NCI-H526 (cell line): ENCODE results near the gene EPS8.
A peak's percentile ranks its signal among the peaks of the same experiment; 100 is the strongest.

ENCODE experiments used
- DNase-seq, 2 experiments: peaks; one replicate each; lab custom pipeline; 2025; lab: John Stamatoyannopoulos, UW

EPS8 gene

GRCh38 chr12:15601210-15601800 is 187.9 kb downstream of the EPS8 start:
- no peak for DNase-seq

DNA sequence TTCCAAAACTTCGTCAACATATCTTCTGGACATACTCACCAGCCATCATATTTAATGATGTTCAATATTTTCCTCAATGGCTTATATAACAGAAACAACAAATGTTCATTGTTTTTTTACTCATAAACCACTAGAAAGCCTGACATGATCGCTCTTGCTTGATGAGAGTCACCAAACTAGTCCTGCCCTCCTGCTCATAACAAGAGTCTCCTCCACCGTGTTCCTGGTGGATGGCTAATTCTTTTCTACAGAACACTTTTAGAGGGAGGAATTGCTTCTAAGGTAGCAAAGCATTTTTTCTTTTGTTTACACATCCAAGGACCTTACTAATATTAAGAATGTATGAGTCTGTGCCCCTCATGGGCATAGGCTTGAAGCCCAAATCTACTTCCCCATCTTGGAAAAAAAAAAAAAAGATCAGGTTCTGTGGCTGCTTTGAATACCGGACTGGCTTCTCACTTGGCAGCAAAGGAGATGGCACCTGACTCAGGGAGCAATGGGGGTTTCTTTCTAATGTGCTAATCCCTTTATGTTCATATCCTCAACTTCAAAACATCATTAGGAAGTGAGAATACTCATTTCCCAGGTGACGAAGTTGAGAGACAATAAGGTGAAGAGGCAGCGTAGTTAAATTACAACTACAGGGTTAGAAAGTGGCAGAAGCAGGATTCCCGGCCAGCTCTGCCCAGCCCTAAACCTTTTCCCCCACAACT is 188.8 kb downstream of the EPS8 start:
- DNase-seq: peak in 1 of 2 experiments; percentile 5

DNA sequence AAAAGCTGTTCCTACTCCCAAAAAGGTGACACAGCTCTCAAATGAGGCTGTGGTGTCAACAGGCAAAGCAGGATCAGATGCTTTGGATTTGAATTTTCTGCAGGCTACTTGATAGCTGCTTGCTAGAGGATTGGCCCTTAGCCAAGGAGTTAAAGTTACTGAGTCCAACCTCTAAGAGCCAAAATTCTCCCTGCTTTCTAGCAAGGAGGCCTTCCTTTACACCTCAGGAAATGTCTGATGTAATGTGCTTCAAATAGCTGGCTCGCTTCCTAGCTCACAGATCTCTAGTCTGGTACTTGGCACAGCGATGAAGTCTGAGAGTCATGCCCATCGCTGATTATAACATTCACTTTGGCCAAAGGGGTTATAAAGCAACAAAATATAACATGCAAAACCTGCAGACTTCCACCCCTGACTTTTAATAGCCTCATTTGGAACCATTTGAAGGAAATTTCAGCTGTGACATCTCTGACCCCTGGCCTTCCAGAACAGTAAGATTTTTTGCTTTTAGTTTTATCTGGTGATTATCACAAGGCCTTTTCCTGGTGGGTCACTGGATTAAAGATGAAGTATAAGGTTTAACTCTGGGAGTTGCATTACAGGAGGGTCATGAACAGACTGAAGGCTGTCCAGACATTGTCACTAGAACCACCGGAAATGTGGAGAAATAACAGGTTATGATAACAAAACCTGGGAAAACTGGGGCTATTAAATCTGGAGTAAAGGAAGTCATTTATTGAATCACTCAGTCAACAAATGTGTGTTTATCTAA is 189.7 kb downstream of the EPS8 start:
- DNase-seq: peak in 1 of 2 experiments; percentile 9

GRCh38 chr12:15597125-15597830 is 191.9 kb downstream of the EPS8 start:
- no peak for DNase-seq

- no peak for DNase-seq
Observed at GRCh38 chr12:15596174-15596573, 193.0 kb downstream of the EPS8 start.

- no peak for DNase-seq
Observed at GRCh38 chr12:15592934-15593333, 196.3 kb downstream of the EPS8 start.

DNA sequence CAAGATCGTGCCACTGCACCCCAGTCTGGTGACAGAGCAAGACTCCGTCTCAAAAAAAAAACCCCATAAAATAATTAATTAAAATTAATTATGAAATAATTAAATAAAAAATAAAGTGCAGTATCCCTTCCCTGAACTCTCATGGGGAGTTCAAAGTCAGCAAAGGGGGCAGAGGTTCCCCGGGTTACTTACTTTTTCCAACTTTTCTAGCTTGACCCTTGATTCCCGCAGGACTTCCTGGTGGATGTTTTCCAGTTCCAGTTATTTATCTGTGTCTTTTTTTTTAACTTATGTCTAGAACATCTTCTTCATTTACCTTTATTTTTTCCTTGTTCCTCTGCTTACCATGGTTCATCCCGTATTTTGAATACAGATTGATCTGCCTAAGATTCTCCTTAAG is 197.4 kb downstream of the EPS8 start:
- DNase-seq: no peak

GRCh38 chr12:15590180-15590826 is 198.9 kb downstream of the EPS8 start:
- DNase-seq: peak; percentile 17 to 71

GRCh38 chr12:15589328-15590032 is 199.7 kb downstream of the EPS8 start:
- no peak for DNase-seq

- peak; percentile 1 to 60 for DNase-seq
Observed at GRCh38 chr12:15584366-15585041, 204.7 kb downstream of the EPS8 start.

- DNase-seq: no peak
Observed at GRCh38 chr12:15583804-15584203, 205.4 kb downstream of the EPS8 start.

GRCh38 chr12:15581006-15581405 is 208.2 kb downstream of the EPS8 start:
- no peak for DNase-seq

DNA sequence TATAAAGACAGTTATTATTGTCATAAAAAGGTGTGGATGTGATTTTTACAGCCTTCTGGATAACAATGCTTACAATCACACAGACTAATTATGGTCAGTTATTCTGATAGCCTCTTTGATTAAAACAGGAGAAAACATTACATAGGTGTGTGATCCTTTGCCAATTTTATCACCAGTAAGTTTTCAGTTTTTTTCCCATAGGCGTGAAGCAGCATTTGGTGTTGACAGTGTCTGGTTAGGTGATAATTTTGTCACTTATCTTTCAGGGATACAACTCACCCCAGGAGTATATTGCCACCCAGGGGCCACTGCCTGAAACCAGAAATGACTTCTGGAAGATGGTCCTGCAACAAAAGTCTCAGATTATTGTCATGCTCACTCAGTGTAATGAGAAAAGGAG is 208.8 kb downstream of the EPS8 start:
- no peak for DNase-seq

DNA sequence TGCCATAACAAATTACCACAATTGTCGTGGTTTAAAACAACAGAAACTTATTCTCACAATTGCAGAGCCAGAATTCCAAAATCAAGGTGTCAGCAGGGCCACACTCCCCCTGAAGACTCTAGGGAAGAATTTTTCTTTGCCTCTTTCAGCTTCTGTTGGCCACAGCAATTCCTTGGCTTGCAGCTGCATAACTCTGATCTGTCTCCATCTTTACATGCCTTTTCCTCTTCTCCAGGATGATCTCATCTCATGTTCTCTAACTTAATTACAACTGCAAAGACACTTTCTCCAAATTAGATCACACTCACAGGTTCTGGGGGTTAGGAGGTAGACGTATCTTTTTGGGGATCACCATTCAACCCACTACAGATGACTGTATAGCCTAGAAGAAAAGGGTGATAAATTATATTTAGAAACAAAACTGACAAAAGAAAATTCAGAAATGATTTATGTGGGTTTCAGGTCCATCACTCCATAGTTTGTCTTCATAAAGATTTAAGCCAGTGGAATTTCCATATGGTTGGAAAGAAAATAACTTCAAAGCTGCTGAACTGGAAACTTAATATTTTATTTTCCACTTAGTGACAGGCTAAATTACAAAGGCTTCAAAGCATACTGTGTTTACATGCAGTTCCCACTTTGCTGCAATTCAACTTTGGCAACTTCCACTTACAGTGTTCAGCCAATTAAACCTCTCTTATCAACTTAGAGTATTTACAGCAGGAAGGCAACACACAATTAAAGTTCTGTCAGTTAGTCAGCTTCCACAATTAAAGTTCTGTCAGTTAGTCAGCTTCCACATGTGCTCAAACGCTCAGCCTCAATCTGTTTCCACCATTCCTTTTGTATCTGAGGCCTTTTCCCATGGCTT is 213.3 kb downstream of the EPS8 start:
- no peak for DNase-seq

- DNase-seq: no peak
Observed at GRCh38 chr12:15574353-15574752, 214.8 kb downstream of the EPS8 start.
